ENCODE measurements around the gene PTBP1. TPM values are rescaled to one million over a fixed set of nuclear protein-coding genes. Genes with fewer than 3 reads are reported as not detected.

PTBP1 gene
- total RNA-seq, 1 donor from 2014 or later = 331 TPM

DNA sequence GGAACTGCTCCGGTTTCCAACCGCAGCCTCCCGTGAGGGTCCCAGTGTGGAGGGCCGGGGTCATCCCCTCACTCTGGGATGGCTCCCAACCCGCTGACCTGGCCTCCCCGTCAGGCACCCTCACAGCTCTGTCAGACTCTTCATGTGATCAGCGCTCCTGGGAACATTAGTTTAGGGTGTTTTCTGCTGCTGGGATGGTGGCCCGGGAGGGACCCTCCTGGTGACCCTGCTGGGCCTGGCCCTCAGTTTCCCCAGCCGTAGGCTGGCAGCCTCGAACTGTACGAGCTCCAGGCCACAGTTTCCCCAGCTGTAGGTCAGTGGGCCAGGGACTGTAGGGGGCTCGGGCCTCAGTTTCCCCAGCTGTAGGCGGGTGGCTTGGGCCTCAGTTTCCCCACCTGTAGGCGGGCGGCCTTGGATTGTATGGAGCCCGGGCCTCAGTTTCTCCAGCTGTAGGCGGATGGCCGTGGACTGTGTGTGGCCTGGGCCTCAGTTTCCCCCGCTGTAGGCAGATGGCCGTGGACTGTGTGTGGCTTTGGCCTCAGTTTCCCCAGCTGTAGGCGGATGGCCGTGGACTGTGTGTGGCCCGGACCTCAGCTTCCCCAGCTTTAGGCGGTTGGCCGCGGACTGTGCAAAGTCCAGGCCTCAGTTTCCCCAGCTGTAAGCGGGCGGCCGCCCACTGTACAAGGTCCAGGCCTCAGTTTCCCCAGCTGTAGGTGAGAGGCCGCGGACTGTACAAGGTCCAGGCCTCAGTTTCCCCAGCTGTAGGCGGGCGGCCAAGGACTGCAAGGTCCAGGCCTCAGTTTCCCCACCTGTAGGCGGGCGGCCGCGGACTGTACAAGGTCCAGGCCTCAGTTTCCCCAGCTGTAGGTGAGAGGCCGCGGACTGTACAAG is 1.3 kb upstream of the PTBP1 start:
- no peak for DNase-seq (ENCODE audit: extremely low read depth, low read depth, low spot score)

DNA sequence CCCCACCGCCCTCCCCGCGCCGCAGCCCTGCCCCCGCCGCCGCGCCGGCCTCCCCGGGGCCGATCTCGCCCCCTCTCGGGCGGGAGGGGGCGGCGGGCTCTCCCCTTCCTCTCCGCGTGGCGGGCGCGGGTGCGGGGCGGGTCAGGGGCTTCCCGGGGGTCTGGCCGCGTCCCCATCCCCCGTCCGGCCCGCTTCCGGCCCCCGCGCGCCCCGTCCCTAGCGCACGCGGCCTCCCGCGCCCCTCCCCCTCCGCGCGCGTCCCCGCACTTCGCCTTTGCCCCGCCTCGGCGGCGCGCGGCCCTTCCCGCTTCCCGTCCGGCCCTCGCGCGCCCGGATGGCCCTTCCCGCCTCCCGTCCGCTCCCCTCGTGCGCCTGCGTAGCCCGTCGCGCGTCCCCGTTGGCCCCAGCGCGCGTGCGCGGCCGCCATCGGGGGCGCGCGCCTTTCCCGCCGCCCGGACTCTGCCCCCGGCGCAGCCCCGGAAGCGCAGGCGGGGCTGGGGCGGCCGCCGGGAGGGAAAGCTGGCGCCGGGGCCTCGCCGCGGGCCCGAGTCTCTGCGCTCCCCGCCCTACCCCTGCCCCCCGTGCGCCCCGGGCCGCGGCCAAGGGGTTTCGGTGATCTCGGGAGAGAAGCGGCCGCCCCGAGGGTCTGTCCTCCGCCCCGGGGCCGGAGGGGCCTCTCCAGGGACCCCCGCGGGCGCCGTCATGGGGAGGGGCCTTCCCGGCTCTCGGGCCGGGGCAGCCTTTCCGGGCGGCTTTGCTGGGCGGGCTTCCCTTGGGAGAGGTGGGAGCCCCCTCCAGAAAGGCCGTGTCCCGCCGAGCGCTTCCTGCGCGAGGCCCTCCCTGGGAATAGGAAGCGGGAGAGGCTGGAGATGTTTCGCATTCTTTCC is 519 bp downstream of the PTBP1 start:
- no peak for DNase-seq (ENCODE audit: extremely low read depth, low read depth, low spot score)

GRCh38 chr19:798415-799075 is 1.3 kb downstream of the PTBP1 start:
- DNase-seq (ENCODE audit: extremely low read depth, low read depth, low spot score) = no peak

- no peak for DNase-seq (ENCODE audit: extremely low read depth, low read depth, low spot score)
Observed at GRCh38 chr19:799076-799881, 2.0 kb downstream of the PTBP1 start.

DNA sequence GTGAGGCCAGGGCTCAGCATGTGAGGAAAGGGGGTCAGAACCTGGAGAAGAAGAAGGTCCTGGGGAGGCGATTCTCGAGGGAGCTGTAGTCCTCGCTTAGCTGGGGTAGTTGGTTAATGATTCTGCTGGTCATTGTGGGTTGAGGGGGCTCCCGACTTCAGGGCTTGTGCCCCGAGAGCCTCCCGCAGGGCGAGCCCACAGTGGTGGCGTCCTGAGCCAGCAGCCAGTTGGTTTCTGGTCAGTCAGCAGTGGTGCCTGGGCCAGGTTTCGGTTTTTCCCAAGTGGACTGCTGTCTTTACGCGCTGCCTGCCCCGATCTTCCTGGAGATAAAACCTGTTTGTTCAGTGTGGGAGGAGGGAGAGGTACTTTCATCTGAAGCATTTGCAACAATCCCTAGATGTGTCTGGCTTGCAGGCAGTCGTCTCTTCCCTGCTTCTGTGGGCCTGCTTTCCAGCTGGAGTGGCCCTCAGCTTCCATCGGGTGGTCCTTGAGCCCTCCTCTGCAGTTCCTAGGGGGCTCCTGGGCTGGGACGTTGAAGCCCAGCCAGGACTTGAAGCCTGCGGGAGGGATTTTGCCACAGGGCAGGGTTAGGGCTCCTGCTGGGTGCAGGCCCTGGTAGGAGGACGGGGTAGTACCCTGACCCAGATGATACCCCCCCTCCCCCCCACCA is 3.2 kb downstream of the PTBP1 start:
- no peak for DNase-seq (ENCODE audit: extremely low read depth, low read depth, low spot score)

GRCh38 chr19:801030-801860 is 4.0 kb downstream of the PTBP1 start:
- no peak for DNase-seq (ENCODE audit: extremely low read depth, low read depth, low spot score)

DNA sequence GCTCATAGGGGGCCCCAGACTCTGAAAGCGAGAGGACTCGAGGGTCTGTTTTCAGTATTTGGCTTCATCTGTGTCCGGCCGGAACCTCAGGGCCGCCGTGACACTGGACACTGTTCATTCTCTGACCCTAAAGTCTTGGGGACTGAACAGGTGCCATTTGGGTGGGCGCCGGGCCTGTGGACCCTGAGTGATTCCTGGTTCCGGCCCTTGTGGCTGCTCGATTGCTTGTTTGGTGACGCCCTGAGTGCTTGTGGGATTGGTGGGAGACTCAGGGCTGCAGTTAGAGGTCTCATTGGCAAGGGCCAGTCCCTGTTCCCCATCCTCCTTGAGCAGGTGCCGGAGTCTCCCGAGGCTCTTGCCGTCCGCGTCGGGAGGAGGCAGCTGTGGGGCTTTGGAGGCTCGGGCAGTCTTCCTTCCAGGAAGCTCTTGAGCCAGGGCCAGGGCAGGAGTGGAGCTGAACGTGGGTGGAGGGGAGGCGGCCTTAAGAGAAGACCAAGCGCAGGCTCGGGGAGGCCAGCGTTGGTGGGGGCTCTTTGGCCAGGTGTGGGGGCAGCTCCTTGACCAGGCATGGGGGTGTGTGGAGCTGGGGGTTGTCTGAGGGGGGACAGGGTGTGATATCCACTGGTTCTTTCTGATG is 4.7 kb downstream of the PTBP1 start:
- DNase-seq (ENCODE audit: extremely low read depth, low read depth, low spot score) = no peak

DNA sequence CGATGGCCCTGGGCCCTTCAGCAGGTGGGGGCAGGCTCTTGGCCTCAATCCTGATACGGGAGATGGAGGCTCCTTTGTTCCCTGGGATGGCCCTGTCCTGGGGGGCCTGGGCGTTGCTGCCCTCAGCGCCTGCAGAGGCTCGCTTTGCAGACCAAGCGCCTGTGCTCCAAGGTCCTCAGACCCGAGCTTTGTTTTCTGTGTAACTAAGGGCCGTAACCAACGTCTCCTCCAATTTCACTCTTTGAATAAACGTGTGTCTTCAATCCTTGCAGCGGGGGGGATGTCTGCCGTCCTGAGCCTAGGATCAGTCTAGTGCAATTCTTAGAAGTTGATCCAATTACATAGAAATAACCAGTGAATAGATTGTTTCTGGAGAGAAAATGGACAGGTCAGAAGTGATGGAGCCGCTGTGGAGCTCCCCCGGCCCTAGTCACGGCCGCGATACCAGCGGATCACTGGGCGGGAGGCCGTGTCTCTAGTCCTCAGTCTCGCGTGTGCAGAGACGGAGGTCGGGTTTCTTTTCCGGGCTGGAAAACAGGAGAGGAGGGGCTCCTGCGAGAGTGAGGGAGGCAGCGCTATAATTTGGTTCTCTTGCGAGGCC is 5.3 kb downstream of the PTBP1 start:
- DNase-seq (ENCODE audit: extremely low read depth, low read depth, low spot score) = no peak

DNA sequence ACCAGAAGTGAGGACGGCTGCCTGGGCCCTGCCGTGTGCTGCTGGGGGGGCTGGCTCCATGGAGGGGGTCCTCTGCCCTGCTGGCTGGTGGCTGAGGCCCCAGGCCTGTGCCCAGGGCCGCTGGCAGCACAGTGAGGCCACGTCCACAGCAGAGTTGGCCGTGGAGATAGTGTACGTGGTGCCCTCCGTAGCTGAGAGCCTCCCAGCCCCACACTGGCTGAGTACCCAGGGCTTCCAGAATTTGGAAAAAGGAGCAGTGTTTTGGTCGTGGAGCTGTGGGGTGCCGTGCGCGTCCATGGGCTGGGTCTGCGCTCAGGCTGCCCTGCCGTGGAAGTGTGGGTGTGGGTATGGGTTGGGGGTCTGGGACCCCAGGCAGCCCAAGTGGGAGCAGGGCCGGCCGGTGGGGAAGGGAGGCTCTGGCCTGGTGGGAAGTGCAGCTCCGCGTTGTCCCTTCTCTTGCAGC is 5.9 kb downstream of the PTBP1 start:
- DNase-seq (ENCODE audit: extremely low read depth, low read depth, low spot score) = no peak

DNA sequence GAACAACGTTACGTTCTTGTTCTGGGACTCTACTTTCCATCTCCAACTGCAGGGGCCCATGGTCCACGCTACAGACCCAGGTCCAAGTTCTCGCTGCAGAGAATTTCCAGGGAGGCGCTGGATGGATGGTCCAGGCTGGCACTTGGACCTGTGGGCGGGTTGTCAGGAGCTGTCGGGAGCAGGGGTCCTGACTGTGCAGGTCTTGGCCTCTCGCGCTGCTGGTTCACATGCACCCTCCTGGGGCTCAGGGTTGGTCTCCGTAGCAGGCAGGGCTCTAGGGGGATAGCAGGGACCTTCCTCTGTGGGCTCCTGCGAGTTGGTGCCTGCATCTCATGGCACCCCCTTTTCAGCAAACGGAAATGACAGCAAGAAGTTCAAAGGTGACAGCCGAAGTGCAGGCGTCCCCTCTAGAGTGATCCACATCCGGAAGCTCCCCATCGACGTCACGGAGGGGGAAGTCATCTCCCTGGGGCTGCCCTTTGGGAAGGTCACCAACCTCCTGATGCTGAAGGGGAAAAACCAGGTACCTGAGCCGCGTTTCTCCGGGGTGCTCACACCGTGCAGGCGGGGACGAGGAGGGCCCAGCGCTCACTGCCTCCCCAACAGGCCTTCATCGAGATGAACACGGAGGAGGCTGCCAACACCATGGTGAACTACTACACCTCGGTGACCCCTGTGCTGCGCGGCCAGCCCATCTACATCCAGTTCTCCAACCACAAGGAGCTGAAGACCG is 6.6 kb downstream of the PTBP1 start:
- DNase-seq (ENCODE audit: extremely low read depth, low read depth, low spot score) = no peak

DNA sequence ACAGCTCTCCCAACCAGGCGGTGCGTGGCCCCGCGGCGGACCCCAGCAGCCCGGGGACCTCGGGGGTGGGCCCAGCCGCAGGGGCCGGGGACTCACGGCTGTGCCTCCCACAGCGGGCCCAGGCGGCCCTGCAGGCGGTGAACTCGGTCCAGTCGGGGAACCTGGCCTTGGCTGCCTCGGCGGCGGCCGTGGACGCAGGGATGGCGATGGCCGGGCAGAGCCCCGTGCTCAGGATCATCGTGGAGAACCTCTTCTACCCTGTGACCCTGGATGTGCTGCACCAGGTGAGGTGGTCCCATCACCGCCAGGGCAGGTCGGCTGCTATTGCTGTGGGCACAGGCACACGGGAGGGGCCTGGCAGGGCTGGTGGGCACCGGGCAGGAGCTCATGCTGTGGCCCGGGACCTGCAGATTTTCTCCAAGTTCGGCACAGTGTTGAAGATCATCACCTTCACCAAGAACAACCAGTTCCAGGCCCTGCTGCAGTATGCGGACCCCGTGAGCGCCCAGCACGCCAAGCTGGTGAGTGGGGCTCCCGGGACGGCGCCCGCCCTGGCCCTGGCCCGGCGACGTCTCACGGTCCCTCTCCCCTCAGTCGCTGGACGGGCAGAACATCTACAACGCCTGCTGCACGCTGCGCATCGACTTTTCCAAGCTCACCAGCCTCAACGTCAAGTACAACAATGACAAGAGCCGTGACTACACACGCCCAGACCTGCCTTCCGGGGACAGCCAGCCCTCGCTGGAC is 7.3 kb downstream of the PTBP1 start:
- DNase-seq (ENCODE audit: extremely low read depth, low read depth, low spot score) = no peak

- no peak for DNase-seq (ENCODE audit: extremely low read depth, low read depth, low spot score)
Observed at GRCh38 chr19:805166-805551, 7.9 kb downstream of the PTBP1 start.

GRCh38 chr19:805600-806550 is 8.6 kb downstream of the PTBP1 start:
- DNase-seq (ENCODE audit: extremely low read depth, low read depth, low spot score) = no peak

GRCh38 chr19:806815-807421 is 9.7 kb downstream of the PTBP1 start:
- DNase-seq (ENCODE audit: extremely low read depth, low read depth, low spot score) = no peak
